ENCODE results near the gene ANAPC2. TPM values are rescaled to one million over a fixed set of nuclear protein-coding genes. Genes with fewer than 3 reads are reported as not detected.
A peak's percentile ranks its signal among the peaks of the same experiment; 100 is the strongest.

The ANAPC2 gene
- polyA plus RNA-seq, 2 donors = 27.7 to 47.3 TPM

DNA sequence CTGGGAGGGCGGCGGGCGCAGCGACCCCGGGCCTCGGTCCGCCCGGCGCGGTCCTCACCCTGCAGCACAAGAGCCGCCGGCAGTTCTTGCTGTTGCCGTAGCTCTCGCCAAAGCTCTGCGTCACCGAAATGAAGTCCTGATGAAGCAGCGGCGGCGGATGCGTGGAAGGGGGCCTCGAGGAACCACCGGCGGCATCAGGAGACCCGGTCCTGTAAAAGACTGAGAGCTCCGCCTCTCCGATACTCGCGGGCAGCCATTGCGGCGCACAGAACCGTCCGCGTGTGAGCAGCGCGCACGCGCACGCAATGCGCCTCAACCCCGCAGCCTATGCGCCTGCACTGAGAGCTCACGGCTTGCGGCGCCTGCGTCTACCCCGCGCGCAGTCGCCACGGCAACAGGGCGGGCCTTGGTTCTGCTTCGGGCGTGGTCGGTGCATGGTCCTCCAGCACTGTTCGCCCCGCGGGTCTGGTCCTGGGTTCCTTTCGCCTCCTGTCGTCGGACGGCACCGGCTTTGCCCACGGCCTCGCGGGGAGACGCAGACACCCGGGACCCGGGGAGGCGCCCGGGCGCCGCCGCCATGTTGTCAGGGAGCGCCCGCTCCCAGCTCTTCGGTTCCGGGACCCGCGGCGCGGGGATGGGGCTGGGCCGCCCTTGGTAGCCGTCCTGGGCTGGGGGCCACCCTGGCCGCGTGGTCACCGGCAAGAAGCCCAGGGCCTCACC, 58.7 kb downstream of the ANAPC2 start:
- no peaks in the 10 kb centered on the region for H3K27me3 ChIP-seq (ENCODE audit: control insufficient read depth in 1 of 2, insufficient read depth in 2 of 2, low read length in 2 of 2)
- 1 to 2% methylated on average over 67 to 86 of the region's 86 CpGs for WGBS, 2 donors
- no peaks in the 10 kb centered on the region for H3K36me3 ChIP-seq (ENCODE audit: control insufficient read depth in 2 of 2, insufficient read depth in 2 of 2, low read length in 1 of 2)
- H3K9me3 ChIP-seq (ENCODE audit: control insufficient read depth in 2 of 2, insufficient read depth in 1 of 2, low read depth in 1 of 2, low read length in 1 of 2) = peaks cover 0 to 5% of the 10 kb centered on the region in 2 donors
- H3K4me3 ChIP-seq (ENCODE audit: low read depth in 1 of 2, low read length in 2 of 2) = peak overlapping the region; percentile 84 to 95
- H3K4me1 ChIP-seq (ENCODE audit: control insufficient read depth in 2 of 2, insufficient read depth in 2 of 2, low read length in 1 of 2) = peaks cover 15 to 18% of the 10 kb centered on the region in 2 donors
- peak overlapping the region; percentile 67 to 77 for H3K27ac ChIP-seq (ENCODE audit: low read depth in 2 of 2, low read length in 1 of 2)

DNA sequence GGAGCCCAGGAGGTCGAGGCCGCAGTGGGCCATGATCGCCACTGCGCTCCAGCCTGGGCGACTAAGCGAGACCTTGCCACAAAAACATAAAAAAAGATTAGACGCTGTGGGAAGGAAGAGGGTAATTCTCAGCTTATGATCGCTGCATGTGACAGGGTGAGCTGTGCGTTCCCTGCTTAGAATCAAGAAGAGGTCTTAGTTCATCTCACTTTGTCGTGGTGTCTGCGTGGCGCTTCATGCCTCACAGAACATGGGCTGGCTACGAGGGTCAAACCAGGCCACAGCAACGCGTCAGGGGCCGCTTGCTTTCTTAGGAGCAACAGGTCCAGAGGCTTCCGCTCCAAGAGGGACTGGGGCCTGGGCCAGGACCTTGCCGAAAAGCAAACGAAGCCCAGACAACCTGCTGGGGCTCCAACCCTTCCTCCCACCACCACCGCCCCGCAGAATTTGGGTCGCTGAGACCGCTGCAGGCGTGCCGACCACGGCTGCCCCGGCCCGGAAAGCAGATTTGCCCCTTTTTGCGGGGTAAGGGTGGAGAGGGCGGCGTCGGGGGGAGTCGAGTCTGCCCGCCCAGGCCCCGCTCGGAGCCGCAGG, 59.4 kb downstream of the ANAPC2 start:
- Histone ChIP-seq H3K9me3 (ENCODE audit: control insufficient read depth in 2 of 2, insufficient read depth in 1 of 2, low read depth in 1 of 2, low read length in 1 of 2) (peaks cover 0 to 5% of the 10 kb centered on the region in 2 donors), H3K27ac (ENCODE audit: low read depth in 2 of 2, low read length in 1 of 2) (peak overlapping the region; percentile 67 to 77), H3K27me3 (ENCODE audit: control insufficient read depth in 1 of 2, insufficient read depth in 2 of 2, low read length in 2 of 2) (no peaks in the 10 kb centered on the region), H3K4me3 (ENCODE audit: low read depth in 1 of 2, low read length in 2 of 2) (peak overlapping the region; percentile 84 to 95), H3K36me3 (ENCODE audit: control insufficient read depth in 2 of 2, insufficient read depth in 2 of 2, low read length in 1 of 2) (no peaks in the 10 kb centered on the region), H3K4me1 (ENCODE audit: control insufficient read depth in 2 of 2, insufficient read depth in 2 of 2, low read length in 1 of 2) (peaks cover 15 to 18% of the 10 kb centered on the region in 2 donors)
- 15 to 19% methylated on average over 31 to 37 of the region's 37 CpGs for WGBS, 2 donors

GRCh38 chr9:137128158-137128861, 60.0 kb downstream of the ANAPC2 start:
- H3K27ac ChIP-seq (ENCODE audit: low read depth in 2 of 2, low read length in 1 of 2) = peak overlapping the region in 1 of 2 donors; percentile 15
- H3K27me3 ChIP-seq (ENCODE audit: control insufficient read depth in 1 of 2, insufficient read depth in 2 of 2, low read length in 2 of 2) = no peaks in the 10 kb centered on the region
- H3K36me3 ChIP-seq (ENCODE audit: control insufficient read depth in 2 of 2, insufficient read depth in 2 of 2, low read length in 1 of 2) = no peaks in the 10 kb centered on the region
- 41 to 51% methylated on average over 19 of the region's 19 CpGs for WGBS, 2 donors
- peaks cover 0 to 5% of the 10 kb centered on the region in 2 donors for H3K9me3 ChIP-seq (ENCODE audit: control insufficient read depth in 2 of 2, insufficient read depth in 1 of 2, low read depth in 1 of 2, low read length in 1 of 2)
- peak overlapping the region; percentile 84 to 95 for H3K4me3 ChIP-seq (ENCODE audit: low read depth in 1 of 2, low read length in 2 of 2)
- peaks cover 15 to 18% of the 10 kb centered on the region in 2 donors for H3K4me1 ChIP-seq (ENCODE audit: control insufficient read depth in 2 of 2, insufficient read depth in 2 of 2, low read length in 1 of 2)

DNA sequence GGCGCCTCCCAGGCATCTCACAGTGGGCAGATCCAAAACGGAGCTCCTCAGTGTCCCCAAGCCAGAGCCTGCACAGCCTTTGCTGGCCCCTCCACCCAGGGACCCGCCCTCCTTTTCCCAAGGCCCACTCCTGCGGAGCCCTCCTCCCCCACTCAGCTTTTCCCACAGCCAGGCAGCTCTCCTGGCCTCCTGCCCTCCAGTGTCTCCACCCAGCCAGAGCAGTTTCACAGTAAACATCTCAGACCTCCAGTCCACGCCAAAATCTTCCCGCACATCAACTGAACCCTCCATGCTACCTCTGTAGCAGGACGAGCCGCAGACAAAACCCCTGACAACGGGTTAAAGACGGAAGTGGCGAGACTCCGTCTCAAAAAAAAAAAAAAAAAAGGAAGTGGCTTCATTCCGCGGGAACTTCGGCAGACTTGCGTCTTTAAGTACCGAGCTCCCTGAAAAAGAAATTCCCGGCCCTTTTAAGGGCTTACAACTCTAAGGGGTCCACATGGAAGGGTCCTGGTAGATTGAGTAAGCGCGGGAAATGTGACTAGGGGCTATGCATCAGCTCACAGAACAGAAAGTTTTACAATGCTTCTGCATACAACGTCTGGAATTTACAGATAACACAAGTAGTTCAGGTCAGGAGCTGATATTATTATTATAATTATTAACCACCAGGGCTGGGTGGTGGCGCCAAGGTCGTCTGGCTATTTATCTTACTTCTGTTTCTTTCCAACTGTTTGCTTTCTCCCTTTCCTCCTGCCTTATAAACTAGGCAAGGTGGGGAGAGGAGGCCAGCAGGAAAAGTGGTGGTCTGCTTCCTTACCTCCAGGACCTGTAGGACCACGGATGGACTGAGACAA, 60.8 kb downstream of the ANAPC2 start:
- WGBS, 2 donors = 25 to 29% methylated on average over 24 of the region's 24 CpGs
- Histone ChIP-seq H3K4me3 (ENCODE audit: low read depth in 1 of 2, low read length in 2 of 2) (peak overlapping the region; percentile 6 to 84), H3K27ac (ENCODE audit: low read depth in 2 of 2, low read length in 1 of 2) (peak overlapping the region in 1 of 2 donors; percentile 53), H3K27me3 (ENCODE audit: control insufficient read depth in 1 of 2, insufficient read depth in 2 of 2, low read length in 2 of 2) (no peaks in the 10 kb centered on the region), H3K36me3 (ENCODE audit: control insufficient read depth in 2 of 2, insufficient read depth in 2 of 2, low read length in 1 of 2) (no peaks in the 10 kb centered on the region), H3K4me1 (ENCODE audit: control insufficient read depth in 2 of 2, insufficient read depth in 2 of 2, low read length in 1 of 2) (peaks cover 15 to 18% of the 10 kb centered on the region in 2 donors), H3K9me3 (ENCODE audit: control insufficient read depth in 2 of 2, insufficient read depth in 1 of 2, low read depth in 1 of 2, low read length in 1 of 2) (peaks cover 0 to 5% of the 10 kb centered on the region in 2 donors)

- 28 to 49% methylated on average over 3 of the region's 3 CpGs for WGBS, 2 donors
- Histone ChIP-seq H3K27ac (ENCODE audit: low read depth in 2 of 2, low read length in 1 of 2) (peak overlapping the region in 1 of 2 donors; percentile 26), H3K27me3 (ENCODE audit: control insufficient read depth in 1 of 2, insufficient read depth in 2 of 2, low read length in 2 of 2) (no peaks in the 10 kb centered on the region), H3K4me1 (ENCODE audit: control insufficient read depth in 2 of 2, insufficient read depth in 2 of 2, low read length in 1 of 2) (peaks cover 15 to 18% of the 10 kb centered on the region in 2 donors), H3K36me3 (ENCODE audit: control insufficient read depth in 2 of 2, insufficient read depth in 2 of 2, low read length in 1 of 2) (no peaks in the 10 kb centered on the region), H3K4me3 (ENCODE audit: low read depth in 1 of 2, low read length in 2 of 2) (no peak overlapping the region), H3K9me3 (ENCODE audit: control insufficient read depth in 2 of 2, insufficient read depth in 1 of 2, low read depth in 1 of 2, low read length in 1 of 2) (peaks cover 0 to 5% of the 10 kb centered on the region in 2 donors)
Measured at GRCh38 chr9:137126786-137127185, 61.6 kb downstream of the ANAPC2 start.

Other genes with a start within 250 kb of the ANAPC2 start
- 10 to 100 TPM; 91.4 to 97.3 TPM for gene FBXW5, start 243.8 kb downstream of the ANAPC2 start, polyA plus RNA-seq
- 1 to 10 TPM; 1.2 to 1.8 TPM for gene C8G, start 243.3 kb downstream of the ANAPC2 start, polyA plus RNA-seq
- under 1 TPM; 0.24 to 0.77 TPM for gene LCN12, start 236.3 kb downstream of the ANAPC2 start, polyA plus RNA-seq
- gene PTGDS, start 211.1 kb downstream of the ANAPC2 start, polyA plus RNA-seq = 10 to 100 TPM; 18.4 to 42.3 TPM
- gene LCNL1, start 205.6 kb downstream of the ANAPC2 start, polyA plus RNA-seq = under 1 TPM; 0.20 to 0.55 TPM
- gene PAXX, start 196.1 kb downstream of the ANAPC2 start, polyA plus RNA-seq = 100 to 1,000 TPM in 1 of 2 donors, 10 to 100 TPM in 1; 49.7 to 119 TPM
- 100 to 1,000 TPM; 351 to 474 TPM for gene CLIC3, start 192.0 kb downstream of the ANAPC2 start, polyA plus RNA-seq
- gene ABCA2, start 160.3 kb downstream of the ANAPC2 start, polyA plus RNA-seq = 10 to 100 TPM in 1 of 2 donors, 1 to 10 TPM in 1; 7.7 to 14.7 TPM
- gene FUT7, start 156.5 kb downstream of the ANAPC2 start, polyA plus RNA-seq = under 1 TPM; 0.08 to 0.39 TPM
- gene NPDC1, start 142.4 kb downstream of the ANAPC2 start, polyA plus RNA-seq = 10 to 100 TPM; 33.1 to 44.3 TPM
- 1 to 10 TPM; 1.5 to 1.6 TPM for gene ENTPD2, start 134.5 kb downstream of the ANAPC2 start, polyA plus RNA-seq
- 1 to 10 TPM; 7.5 to 9.0 TPM for gene SAPCD2, start 118.0 kb downstream of the ANAPC2 start, polyA plus RNA-seq
- 1 to 10 TPM; 2.9 to 3.8 TPM for gene UAP1L1, start 111.0 kb downstream of the ANAPC2 start, polyA plus RNA-seq
- 10 to 100 TPM; 28.5 to 42.3 TPM for gene MAN1B1, start 101.6 kb downstream of the ANAPC2 start, polyA plus RNA-seq
- gene DPP7, start 73.8 kb downstream of the ANAPC2 start, polyA plus RNA-seq = 100 to 1,000 TPM in 1 of 2 donors, 10 to 100 TPM in 1; 90.4 to 129 TPM
- gene GRIN1, start 49.4 kb downstream of the ANAPC2 start, polyA plus RNA-seq = under 1 TPM; 0.06 to 0.14 TPM
- gene LRRC26, start 18.5 kb downstream of the ANAPC2 start, polyA plus RNA-seq = under 1 TPM; 0.24 to 0.81 TPM
- not detected for gene TMEM210, start 16.5 kb downstream of the ANAPC2 start, polyA plus RNA-seq
- gene SSNA1, start 116 bp upstream of the ANAPC2 start, polyA plus RNA-seq = 100 to 1,000 TPM; 104 TPM
- gene TPRN, start 12.2 kb upstream of the ANAPC2 start, polyA plus RNA-seq = 10 to 100 TPM; 12.8 to 19.9 TPM
- 10 to 100 TPM; 21.6 to 27.5 TPM for gene TMEM203, start 17.1 kb upstream of the ANAPC2 start, polyA plus RNA-seq
- gene NDOR1, start 17.1 kb upstream of the ANAPC2 start, polyA plus RNA-seq = 10 to 100 TPM in 1 of 2 donors, 1 to 10 TPM in 1; 5.7 to 12.2 TPM
- gene RNF208, start 33.7 kb upstream of the ANAPC2 start, polyA plus RNA-seq = 10 to 100 TPM; 13.3 to 28.5 TPM
- 100 to 1,000 TPM; 334 to 342 TPM for gene CYSRT1, start 36.6 kb upstream of the ANAPC2 start, polyA plus RNA-seq
- gene RNF224, start 38.9 kb upstream of the ANAPC2 start, polyA plus RNA-seq = 1 to 10 TPM; 3.7 to 5.5 TPM
- gene SLC34A3, start 42.3 kb upstream of the ANAPC2 start, polyA plus RNA-seq = 1 to 10 TPM; 1.3 to 1.6 TPM
- gene TUBB4B, start 52.7 kb upstream of the ANAPC2 start, polyA plus RNA-seq = 100 to 1,000 TPM; 415 to 578 TPM
- not detected for gene STPG3, start 62.7 kb upstream of the ANAPC2 start, polyA plus RNA-seq
- 10 to 100 TPM; 31.7 to 34.7 TPM for gene NELFB, start 66.8 kb upstream of the ANAPC2 start, polyA plus RNA-seq
- gene TOR4A, start 89.2 kb upstream of the ANAPC2 start, polyA plus RNA-seq = 1 to 10 TPM; 1.5 to 4.3 TPM
- gene NRARP, start 113.7 kb upstream of the ANAPC2 start, polyA plus RNA-seq = 1 to 10 TPM; 1.6 to 7.8 TPM
- 10 to 100 TPM in 1 of 2 donors, 1 to 10 TPM in 1; 9.7 to 20.8 TPM for gene EXD3, start 234.6 kb upstream of the ANAPC2 start, polyA plus RNA-seq
- gene NOXA1, start 234.8 kb upstream of the ANAPC2 start, polyA plus RNA-seq = 10 to 100 TPM in 1 of 2 donors, 1 to 10 TPM in 1; 6.5 to 14.3 TPM